ENCODE results near the gene KNSTRN. TPM values are rescaled to one million over a fixed set of nuclear protein-coding genes. Genes with fewer than 3 reads are reported as not detected.

The KNSTRN gene
- total RNA-seq, 4 donors from 2014 or later: 10.8 to 30.9 (median 22.1) TPM

DNA sequence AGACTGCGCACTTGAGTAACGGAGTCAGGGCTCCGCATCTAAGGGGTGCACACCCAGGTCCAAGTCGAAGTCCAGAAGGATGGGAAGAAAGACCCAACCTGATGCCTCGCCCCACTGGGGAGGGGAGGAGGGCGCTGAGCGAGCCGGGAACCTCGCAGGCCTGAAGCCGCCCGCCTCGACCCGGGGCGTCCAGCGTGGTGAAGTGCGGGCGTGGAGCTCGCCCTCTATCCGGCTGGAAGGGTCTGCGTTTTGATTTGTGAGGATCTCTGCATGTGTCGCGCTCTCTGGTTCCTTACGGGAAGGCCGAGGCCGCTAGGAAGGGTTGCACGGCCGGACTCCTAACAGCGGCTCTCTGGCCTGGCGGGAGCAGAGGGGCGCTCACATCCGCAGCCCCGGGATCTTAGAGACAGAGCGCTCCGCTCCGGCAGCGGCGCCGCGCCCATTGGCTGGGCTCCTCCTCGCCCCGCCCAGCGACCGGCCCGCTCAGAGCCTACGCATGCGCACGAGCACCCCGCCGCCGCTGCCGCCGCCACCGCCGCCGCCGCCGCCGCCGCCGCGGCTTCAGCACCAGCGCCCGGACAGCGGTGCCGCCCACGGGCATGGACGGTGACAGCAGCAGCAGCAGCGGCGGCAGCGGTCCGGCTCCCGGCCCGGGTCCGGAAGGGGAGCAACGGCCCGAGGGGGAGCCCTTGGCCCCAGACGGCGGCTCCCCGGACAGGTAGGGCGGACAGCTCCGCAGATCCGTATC lies 24.6 kb upstream of the KNSTRN start, which contains the start of gene DISP2:
Gene DISP2 (plus strand): TSS at position 497 of the 748 bp plus-strand sequence. CDS start 103 bp downstream, at position 600.
- in situ Hi-C loops (cut with MboI; ENCODE audit: low sequenced_read_pairs in 4 of 4) (no loop called here), intact Hi-C loops (cut with DNase I; ENCODE audit: low total_unique reads) (no loop called here)
- TF ChIP-seq, protein P1, sequence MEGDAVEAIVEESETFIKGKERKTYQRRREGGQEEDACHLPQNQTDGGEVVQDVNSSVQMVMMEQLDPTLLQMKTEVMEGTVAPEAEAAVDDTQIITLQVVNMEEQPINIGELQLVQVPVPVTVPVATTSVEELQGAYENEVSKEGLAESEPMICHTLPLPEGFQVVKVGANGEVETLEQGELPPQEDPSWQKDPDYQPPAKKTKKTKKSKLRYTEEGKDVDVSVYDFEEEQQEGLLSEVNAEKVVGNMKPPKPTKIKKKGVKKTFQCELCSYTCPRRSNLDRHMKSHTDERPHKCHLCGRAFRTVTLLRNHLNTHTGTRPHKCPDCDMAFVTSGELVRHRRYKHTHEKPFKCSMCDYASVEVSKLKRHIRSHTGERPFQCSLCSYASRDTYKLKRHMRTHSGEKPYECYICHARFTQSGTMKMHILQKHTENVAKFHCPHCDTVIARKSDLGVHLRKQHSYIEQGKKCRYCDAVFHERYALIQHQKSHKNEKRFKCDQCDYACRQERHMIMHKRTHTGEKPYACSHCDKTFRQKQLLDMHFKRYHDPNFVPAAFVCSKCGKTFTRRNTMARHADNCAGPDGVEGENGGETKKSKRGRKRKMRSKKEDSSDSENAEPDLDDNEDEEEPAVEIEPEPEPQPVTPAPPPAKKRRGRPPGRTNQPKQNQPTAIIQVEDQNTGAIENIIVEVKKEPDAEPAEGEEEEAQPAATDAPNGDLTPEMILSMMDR (IDR thresholded peaks at IDR 0.05 in 4 of 5, conservative IDR thresholded peaks at IDR 0.05 in 1 of 5): peak in 1 of 5 experiments; percentile 13
- TF ChIP-seq POLR2A (IDR thresholded peaks at IDR 0.05): no peak
- Histone ChIP-seq H3K9me3 (no peaks in the 10 kb centered on the region), H3K27me3 (no peaks in the 10 kb centered on the region), H3K4me1 (peaks cover 16 to 28% of the 10 kb centered on the region in 2 donors), H3K4me3 (peak within 1 kb of the TSS; percentile 57 to 86 (median 61)), H3K27ac (no peak within 1 kb of the TSS), H3K36me3 (no peaks in the 10 kb centered on the region)
- ATAC-seq (peak; percentile 87 to 93), DNase-seq (peak; percentile 66 to 80)

DNA sequence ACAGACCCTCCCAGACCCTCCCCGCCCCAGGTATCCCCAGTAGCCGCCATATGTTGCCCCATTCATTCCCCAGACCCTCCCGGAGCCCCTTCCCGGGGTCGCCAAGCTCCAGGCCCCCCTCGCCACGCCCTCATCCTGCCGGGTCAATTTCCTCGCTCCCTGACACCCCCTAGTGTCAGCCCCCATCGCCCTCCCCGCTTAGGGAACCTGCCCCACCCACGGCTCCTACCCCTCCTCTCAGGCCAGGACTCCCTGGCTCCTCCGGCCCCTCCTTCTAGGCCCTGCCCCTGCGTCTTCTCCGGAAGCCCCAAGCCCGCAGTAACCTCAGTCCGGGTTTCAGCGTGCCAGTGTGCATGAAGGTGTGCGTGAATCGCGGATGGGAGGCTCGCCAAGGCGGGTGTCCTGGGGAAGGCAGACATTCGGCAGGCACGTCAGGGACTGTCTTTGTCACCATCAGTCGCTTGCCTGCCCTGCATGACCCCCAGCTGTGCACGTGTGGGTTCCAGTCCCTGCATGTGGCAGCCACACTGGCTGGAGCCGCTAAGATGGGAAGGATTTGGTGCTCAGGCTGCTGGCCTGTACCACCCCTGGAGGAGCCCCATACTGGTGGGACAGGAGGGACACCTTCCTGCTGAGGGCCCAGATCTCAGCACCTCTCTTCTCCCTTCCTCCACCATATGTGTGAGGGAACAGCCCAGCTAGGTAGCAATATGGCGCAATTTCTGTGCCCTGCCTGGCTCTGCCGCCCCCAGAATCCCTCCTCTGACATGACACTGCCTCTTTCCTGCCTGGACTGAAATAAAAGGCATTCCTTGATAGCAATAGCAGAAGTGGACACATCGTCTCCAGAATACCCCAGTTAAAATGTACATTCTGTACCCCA lies 23.8 kb upstream of the KNSTRN start:
- H3K27ac ChIP-seq: no peak overlapping the region
- in situ Hi-C loops (cut with MboI; ENCODE audit: low sequenced_read_pairs in 4 of 4): no loop called here
- no peaks in the 10 kb centered on the region for H3K9me3 ChIP-seq
- peaks cover 11 to 22% of the 10 kb centered on the region in 2 donors for H3K4me1 ChIP-seq
- DNase-seq (no peak), ATAC-seq (no peak)
- H3K36me3 ChIP-seq: no peaks in the 10 kb centered on the region
- no peaks in the 10 kb centered on the region for H3K27me3 ChIP-seq
- peak overlapping the region; percentile 33 to 61 (median 53) for H3K4me3 ChIP-seq
- TF ChIP-seq, protein P1 (IDR thresholded peaks at IDR 0.05 in 4 of 5, conservative IDR thresholded peaks at IDR 0.05 in 1 of 5): peak in 1 of 5 experiments; percentile 3
- TF ChIP-seq POLR2A (IDR thresholded peaks at IDR 0.05): no peak
- intact Hi-C loops (cut with DNase I; ENCODE audit: low total_unique reads): no loop called here

DNA sequence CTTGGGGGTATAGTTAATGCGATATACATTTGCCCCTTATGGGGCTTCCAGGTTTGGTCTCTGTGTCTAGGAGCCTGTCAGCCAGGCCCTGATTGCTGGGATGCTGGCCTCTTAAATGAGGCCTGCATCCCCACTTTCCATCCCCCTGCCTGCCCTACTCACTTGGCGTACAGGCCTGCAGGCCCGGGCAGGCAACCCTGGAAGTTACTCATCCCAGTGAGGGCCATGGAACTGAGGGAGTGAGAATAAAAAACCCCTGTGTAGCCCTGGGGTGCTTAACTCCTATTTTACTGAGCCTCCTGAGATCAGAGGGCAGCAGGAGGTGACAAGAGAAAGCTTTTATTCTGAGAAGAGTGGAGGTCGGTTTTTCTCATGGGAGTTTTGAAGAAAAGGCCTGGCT lies 22.5 kb upstream of the KNSTRN start:
- Histone ChIP-seq H3K4me3 (no peak overlapping the region), H3K4me1 (peaks cover 3 to 11% of the 10 kb centered on the region in 2 donors), H3K27me3 (no peaks in the 10 kb centered on the region), H3K27ac (no peak overlapping the region), H3K36me3 (no peaks in the 10 kb centered on the region), H3K9me3 (no peaks in the 10 kb centered on the region)
- intact Hi-C loops (cut with DNase I; ENCODE audit: low total_unique reads) (no loop called here), in situ Hi-C loops (cut with MboI; ENCODE audit: low sequenced_read_pairs in 4 of 4) (no loop called here)
- ATAC-seq: no peak
- no peak for TF ChIP-seq POLR2A (IDR thresholded peaks at IDR 0.05)
- TF ChIP-seq, protein P1 (IDR thresholded peaks at IDR 0.05 in 4 of 5, conservative IDR thresholded peaks at IDR 0.05 in 1 of 5): no peak
- DNase-seq: no peak

DNA sequence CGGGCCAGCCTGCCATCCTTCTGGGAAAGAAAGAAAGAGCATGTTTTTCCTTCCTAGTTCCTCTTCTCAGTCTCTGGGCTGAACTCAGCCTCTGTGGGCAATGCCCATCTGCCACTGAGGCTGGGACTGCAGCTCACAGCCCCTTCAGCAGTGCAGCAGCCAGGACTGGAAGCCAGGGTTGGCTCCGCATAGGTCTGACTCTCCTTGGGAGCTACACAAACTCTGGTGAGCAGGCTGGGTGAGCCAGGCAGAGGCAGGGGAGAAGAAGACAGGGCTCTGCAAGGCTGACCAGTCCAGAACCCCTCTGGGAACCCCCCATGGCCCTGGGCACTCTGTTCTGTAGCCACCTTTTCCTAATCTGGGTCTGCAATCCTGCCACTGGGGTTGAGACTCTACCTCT lies 20.9 kb upstream of the KNSTRN start:
- H3K27me3 ChIP-seq: no peaks in the 10 kb centered on the region
- no peak overlapping the region for H3K27ac ChIP-seq
- intact Hi-C loops (cut with DNase I; ENCODE audit: low total_unique reads): no loop called here
- H3K4me3 ChIP-seq: no peak overlapping the region
- no peak for TF ChIP-seq POLR2A (IDR thresholded peaks at IDR 0.05)
- in situ Hi-C loops (cut with MboI; ENCODE audit: low sequenced_read_pairs in 4 of 4): no loop called here
- DNase-seq (no peak), ATAC-seq (no peak)
- H3K9me3 ChIP-seq: no peaks in the 10 kb centered on the region
- peaks cover 10 to 18% of the 10 kb centered on the region in 2 donors for H3K4me1 ChIP-seq
- H3K36me3 ChIP-seq: no peaks in the 10 kb centered on the region

DNA sequence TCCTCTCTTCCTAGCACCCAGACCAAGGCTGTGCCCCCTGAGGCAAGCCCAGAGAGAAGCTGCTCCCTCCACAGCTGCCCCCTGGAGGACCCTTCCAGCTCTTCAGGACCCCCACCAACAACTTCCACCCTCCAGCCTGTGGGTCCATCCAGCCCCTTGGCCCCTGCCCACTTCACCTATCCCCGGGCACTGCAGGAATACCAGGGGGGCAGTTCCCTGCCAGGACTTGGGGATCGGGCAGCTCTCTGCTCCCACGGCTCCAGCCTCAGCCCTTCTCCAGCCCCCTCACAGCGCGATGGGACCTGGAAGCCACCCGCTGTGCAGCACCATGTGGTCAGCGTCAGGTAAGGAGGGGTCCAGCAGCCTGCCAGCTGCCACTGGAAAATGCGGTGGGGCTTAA lies 18.9 kb upstream of the KNSTRN start:
- in situ Hi-C loops (cut with MboI; ENCODE audit: low sequenced_read_pairs in 4 of 4): no loop called here
- H3K27me3 ChIP-seq: no peaks in the 10 kb centered on the region
- no peak overlapping the region for H3K27ac ChIP-seq
- no peak for TF ChIP-seq POLR2A (IDR thresholded peaks at IDR 0.05)
- TF ChIP-seq, protein P1 (IDR thresholded peaks at IDR 0.05 in 4 of 5, conservative IDR thresholded peaks at IDR 0.05 in 1 of 5): no peak
- no peaks in the 10 kb centered on the region for H3K9me3 ChIP-seq
- H3K4me3 ChIP-seq: no peak overlapping the region
- intact Hi-C loops (cut with DNase I; ENCODE audit: low total_unique reads): no loop called here
- DNase-seq (no peak), ATAC-seq (no peak)
- no peaks in the 10 kb centered on the region for H3K36me3 ChIP-seq
- H3K4me1 ChIP-seq: peaks cover 18 to 22% of the 10 kb centered on the region in 2 donors
